SK-N-MC (cell line): ENCODE measurements around the gene NKD2.

ENCODE experiments used
- EZH2 ChIP-seq: fragments of 200-600 bp; sonication (generic); IDR thresholded peaks from one replicate; pipeline ENCODE4 v1.6.1; 2017; ENCODE audit warnings: antibody characterized with exemption
- FOXP2 ChIP-seq: optimal IDR thresholded peaks from 2 replicates; pipeline ENCODE3; 2011; ENCODE audit warnings: mild to moderate bottlenecking, moderate library complexity; ENCODE audit not compliant: insufficient read depth; ENCODE audit errors: extremely low read length, control extremely low read depth
- POLR2AphosphoS5 ChIP-seq: IDR thresholded peaks from 2 replicates; pipeline ENCODE4 v1.6.1; 2012; ENCODE audit warnings: mild to moderate bottlenecking, low read depth, low read length, borderline replicate concordance

- no peak for TF ChIP-seq EZH2
- no peak for TF ChIP-seq POLR2AphosphoS5
- TF ChIP-seq FOXP2 = no peak
These were observed 66.9 kb downstream of the NKD2 start for GRCh38 chr5:1075555-1075881.
